ENCODE measurements around the gene TFRC. TPM values are rescaled to one million over a fixed set of nuclear protein-coding genes. Genes with fewer than 3 reads are reported as not detected.
"Not testable (repeated sequence)": the region's sequence is repeated elsewhere in the genome, so short reads cannot be mapped to it uniquely, and the experiment has no call there.

Gene TFRC
- total RNA-seq, 4 donors from 2014 or later: 102 to 200 (median 126) TPM

- H3K9me3 ChIP-seq, H3K4me3 ChIP-seq, H3K36me3 ChIP-seq, H3K4me1 ChIP-seq, H3K27ac ChIP-seq, H3K27me3 ChIP-seq: not testable (repeated sequence)
- peak in 1 of 3 donors; percentile 62 for DNase-seq
- peak in 4 of 6 experiments; percentile 33 to 63 (median 53) for TF ChIP-seq CTCF (IDR thresholded peaks at IDR 0.05)
Measured at GRCh38 chr3:196026059-196026458, 55.8 kb downstream of the TFRC start.

GRCh38 chr3:196024968-196025367 lies 56.9 kb downstream of the TFRC start:
- H3K4me1 ChIP-seq: no peaks in the 10 kb centered on the region
- DNase-seq: no peak
- TF ChIP-seq POLR2A (IDR thresholded peaks at IDR 0.05) (no peak), CTCF (IDR thresholded peaks at IDR 0.05) (no peak)
- H3K9me3 ChIP-seq: no peaks in the 10 kb centered on the region
- no peaks in the 10 kb centered on the region for H3K36me3 ChIP-seq
- no peak overlapping the region for H3K27ac ChIP-seq
- no peak overlapping the region for H3K4me3 ChIP-seq
- no peaks in the 10 kb centered on the region for H3K27me3 ChIP-seq

- DNase-seq: no peak
- Histone ChIP-seq H3K4me1 (no peaks in the 10 kb centered on the region), H3K9me3 (no peaks in the 10 kb centered on the region), H3K27ac (no peak overlapping the region), H3K36me3 (no peaks in the 10 kb centered on the region), H3K4me3 (no peak overlapping the region), H3K27me3 (no peaks in the 10 kb centered on the region)
- TF ChIP-seq POLR2A (IDR thresholded peaks at IDR 0.05) (no peak), CTCF (IDR thresholded peaks at IDR 0.05) (no peak)
Measured at GRCh38 chr3:196023947-196024346, 57.9 kb downstream of the TFRC start.

- H3K27ac ChIP-seq, H3K27me3 ChIP-seq, H3K9me3 ChIP-seq, DNase-seq, H3K4me1 ChIP-seq, H3K36me3 ChIP-seq, H3K4me3 ChIP-seq: not testable (repeated sequence)
Measured at GRCh38 chr3:196022499-196022878, 59.4 kb downstream of the TFRC start.

- no peaks in the 10 kb centered on the region for H3K36me3 ChIP-seq
- H3K9me3 ChIP-seq: no peaks in the 10 kb centered on the region
- TF ChIP-seq CTCF (IDR thresholded peaks at IDR 0.05): no peak
- no peak overlapping the region for H3K27ac ChIP-seq
- no peaks in the 10 kb centered on the region for H3K27me3 ChIP-seq
- DNase-seq: no peak
- no peak overlapping the region for H3K4me3 ChIP-seq
- no peaks in the 10 kb centered on the region for H3K4me1 ChIP-seq
Measured at GRCh38 chr3:196020373-196020772, 61.5 kb downstream of the TFRC start.

- not testable (repeated sequence) for H3K4me1 ChIP-seq, H3K27ac ChIP-seq, H3K27me3 ChIP-seq, H3K9me3 ChIP-seq, H3K36me3 ChIP-seq, H3K4me3 ChIP-seq, DNase-seq
Measured at GRCh38 chr3:196019576-196019975, 62.3 kb downstream of the TFRC start.

GRCh38 chr3:196018159-196018558 lies 63.7 kb downstream of the TFRC start:
- not testable (repeated sequence) for H3K27ac ChIP-seq, H3K4me3 ChIP-seq, H3K36me3 ChIP-seq, H3K9me3 ChIP-seq, H3K27me3 ChIP-seq, H3K4me1 ChIP-seq, DNase-seq
